HG03460 (cell line): ENCODE measurements around the gene PIK3CA.

Experiments
- ATAC-seq: cut with Tn5 transposase; IDR thresholded peaks from one replicate; pipeline ENCODE4 v1.9.1; 2021; ENCODE audit not compliant: unreplicated experiment

PIK3CA gene

GRCh38 chr3:179156775-179157174, 8.6 kb downstream of the PIK3CA start:
- ATAC-seq, result no peak

- ATAC-seq, result no peak
Observed at GRCh38 chr3:179158336-179159039, 10.3 kb downstream of the PIK3CA start.

DNA sequence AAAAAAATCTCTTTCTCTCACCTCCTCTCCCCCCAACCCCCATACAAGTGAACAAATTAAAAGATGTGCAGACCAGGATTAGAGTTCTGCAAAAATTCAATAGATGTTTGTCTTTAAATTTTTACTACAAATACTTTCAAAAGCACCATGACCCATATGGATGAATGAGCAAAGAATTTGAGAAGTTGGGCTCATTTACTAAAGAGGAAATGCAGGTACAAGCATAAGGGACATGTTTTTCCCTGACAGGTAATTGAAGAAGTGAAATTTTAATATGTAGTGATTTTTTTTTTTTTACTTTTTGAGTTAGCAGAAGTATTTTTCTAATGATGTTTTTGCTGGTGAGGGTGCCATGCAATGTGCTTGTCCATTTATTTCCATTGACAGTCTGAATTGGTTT, 15.3 kb downstream of the PIK3CA start:
- no peak for ATAC-seq

DNA sequence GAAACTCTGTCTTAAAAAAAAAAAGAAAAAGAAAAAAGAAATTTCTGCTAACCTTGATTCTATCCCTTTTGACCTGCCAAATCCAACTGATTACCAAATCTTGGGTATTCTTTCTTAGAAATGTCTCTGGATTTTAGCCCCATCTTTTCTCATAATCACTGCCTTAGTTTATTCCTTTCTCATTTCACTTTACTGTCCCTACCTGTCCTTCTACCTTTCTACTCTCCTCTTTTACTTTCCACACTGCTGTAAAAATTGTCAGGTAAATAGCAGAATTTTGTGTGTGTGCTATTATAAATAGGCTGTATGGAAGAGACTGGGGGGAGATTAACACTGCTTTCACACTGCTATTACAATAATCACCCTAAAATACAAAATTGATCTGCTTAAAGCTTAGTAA, 16.7 kb downstream of the PIK3CA start:
- no peak for ATAC-seq

GRCh38 chr3:179166561-179167201, 18.5 kb downstream of the PIK3CA start:
- ATAC-seq, result no peak

- no peak for ATAC-seq
Observed at GRCh38 chr3:179168918-179169317, 20.8 kb downstream of the PIK3CA start.

- no peak for ATAC-seq
Observed at GRCh38 chr3:179172546-179172945, 24.4 kb downstream of the PIK3CA start.

DNA sequence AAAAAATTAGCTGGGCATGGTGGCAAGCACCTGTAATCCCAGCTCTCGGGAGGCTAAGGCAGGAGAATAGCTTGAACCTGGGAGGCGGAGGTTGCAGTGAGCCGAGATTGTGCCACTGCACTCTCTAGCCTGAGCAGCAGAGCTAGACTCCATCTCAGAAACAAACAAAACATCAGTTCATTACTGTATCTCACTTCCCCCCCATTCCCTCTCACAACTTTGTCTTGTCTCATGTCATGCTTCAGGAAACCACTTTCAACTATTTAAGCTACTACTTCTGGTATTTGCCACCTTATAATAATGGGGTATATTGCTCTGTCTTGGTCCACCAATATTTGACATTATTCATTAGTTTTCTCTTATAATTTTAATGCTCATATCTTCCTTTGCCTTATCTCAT, 26.2 kb downstream of the PIK3CA start:
- ATAC-seq, result peak; percentile 70

- ATAC-seq, result peak; percentile 54
Observed at GRCh38 chr3:179174898-179175297, 26.7 kb downstream of the PIK3CA start.

GRCh38 chr3:179175358-179175757, 27.2 kb downstream of the PIK3CA start:
- no peak for ATAC-seq

DNA sequence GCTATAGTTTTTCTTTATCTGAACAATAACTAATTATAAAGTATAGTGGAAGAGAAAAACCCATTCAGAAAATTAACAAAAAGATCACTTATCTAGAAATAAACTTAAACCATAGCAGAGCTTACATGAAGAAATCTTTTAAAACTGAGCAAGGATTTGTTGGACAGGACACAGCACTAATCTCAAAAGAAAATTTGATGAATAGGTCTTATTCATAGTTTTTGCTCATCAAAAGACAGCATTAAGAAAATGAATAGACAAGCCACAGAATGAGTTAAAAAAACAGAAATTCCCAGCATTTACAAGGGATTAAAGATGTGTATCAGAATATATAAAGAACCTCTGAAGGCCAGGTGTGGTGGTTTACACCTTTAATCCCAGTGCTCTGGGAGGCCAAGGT, 29.5 kb downstream of the PIK3CA start:
- ATAC-seq, result no peak

DNA sequence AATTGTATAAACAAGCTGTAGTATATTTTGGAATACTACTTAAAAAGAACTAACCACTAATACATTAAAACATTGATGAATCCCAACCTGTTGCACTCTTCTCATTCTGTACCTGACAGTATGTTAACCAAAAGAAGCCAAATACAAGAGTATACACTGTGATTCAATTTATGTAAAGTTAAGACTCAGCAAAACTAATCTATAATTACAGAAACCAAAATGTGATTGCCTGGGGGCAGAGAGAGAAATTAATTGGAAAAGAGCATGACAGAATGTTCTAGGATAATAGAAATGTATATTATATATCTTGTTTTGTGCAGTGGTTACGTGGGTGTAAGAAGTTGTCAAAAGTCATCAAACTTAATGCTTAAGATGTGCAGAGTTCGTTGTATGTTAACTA, 31.1 kb downstream of the PIK3CA start:
- ATAC-seq, result no peak

- no peak for ATAC-seq
Observed at GRCh38 chr3:179179979-179180759, 32.0 kb downstream of the PIK3CA start.

GRCh38 chr3:179181021-179181472, 32.9 kb downstream of the PIK3CA start:
- peak; percentile 61 for ATAC-seq

- ATAC-seq, result peak; percentile 38
Observed at GRCh38 chr3:179181993-179182551, 33.9 kb downstream of the PIK3CA start.

DNA sequence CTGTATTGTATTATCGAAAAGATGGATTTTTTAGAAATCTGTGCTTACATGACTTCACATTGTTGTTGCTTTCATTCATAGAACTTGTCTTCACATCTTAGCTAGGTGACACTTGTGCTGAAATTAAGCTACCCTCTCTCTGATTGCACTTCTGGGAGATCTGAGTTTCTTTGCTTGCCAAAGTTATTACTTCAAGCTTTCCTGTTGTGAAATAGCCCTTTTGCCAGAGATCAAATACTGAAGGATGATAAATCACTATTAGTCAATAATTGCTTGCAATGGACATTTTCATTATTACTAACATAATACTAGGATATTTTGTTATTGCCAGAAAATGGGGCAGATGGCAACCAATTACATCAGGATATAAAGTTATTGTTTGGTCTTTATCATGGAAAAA, 34.7 kb downstream of the PIK3CA start:
- ATAC-seq, result no peak

DNA sequence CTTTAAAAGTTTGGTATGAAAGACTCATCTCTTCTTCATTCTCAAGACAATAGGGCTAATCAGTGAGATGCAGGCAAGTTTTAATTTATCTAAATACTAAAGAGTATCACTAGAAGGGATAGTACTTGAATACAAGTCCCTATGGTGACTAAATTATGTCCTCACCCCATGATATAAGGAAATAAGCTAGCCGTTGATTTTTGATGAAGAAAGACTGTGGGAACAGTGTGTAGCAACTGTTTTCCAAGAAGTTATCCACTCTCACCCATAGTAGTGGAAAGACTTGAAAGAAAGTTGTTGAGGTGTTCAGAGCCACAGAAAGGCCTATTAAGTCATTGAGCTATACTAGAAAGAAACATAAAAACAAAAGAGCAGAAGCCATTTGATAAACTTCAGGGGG, 36.7 kb downstream of the PIK3CA start:
- no peak for ATAC-seq

DNA sequence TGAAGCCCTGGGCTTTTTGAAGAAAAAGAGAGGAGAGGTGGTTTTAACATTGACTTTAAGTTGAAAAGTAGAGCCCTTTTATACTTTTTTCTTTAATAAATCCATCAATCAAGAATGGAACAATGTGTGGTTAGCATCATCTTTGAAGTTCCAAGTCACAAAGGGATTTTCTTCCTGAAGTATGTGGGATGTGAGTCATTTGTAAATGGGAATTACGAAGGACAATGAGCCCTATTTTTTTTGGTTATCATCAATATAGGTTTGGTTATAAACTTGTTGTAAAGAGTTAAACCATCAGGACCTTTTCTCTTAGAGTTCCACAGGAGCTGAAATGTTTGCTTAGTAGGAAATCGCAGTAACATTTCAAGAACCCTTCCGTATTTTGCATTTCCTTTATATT, 38.3 kb downstream of the PIK3CA start:
- ATAC-seq, result no peak

DNA sequence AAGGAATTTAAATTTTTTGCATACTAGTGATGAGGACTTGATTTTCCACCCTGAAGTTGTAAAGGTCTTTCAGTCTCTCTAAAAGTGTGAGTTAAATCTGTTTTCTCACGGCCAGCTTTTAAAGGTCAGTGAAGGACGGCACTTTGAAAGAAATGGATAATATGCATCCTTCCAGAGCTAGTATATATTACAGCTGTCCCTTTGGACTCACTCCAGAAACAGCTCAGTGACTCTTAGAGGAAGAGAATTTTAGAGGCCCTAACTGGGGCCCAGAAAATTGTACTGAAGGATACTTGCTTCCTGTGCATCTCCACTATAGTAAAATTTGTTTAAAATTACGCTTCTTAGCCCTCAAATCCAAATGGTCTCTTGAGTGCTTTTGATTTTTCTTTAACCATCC, 41.6 kb downstream of the PIK3CA start:
- ATAC-seq, result no peak

DNA sequence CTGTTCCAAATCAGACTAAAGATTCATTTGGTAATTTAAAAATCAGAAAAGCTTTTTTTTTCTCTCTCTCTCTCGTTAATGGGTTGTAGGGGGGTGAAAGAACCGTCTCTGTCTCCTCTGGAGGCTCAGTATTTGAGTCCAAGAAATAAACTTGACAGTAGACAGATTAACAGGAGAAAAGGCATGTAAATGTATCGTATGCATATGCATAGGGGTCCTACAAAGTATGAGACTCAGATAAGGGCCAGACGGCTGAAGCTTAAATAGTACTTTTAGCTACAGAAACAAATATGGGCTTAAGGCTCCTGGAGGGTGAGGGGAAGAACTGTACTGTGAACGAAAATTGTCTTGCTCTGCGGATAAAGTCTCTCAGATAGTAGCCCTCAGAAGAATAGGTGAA, 42.4 kb downstream of the PIK3CA start:
- ATAC-seq, result no peak

GRCh38 chr3:179192542-179192941, 44.4 kb downstream of the PIK3CA start:
- ATAC-seq, result no peak

DNA sequence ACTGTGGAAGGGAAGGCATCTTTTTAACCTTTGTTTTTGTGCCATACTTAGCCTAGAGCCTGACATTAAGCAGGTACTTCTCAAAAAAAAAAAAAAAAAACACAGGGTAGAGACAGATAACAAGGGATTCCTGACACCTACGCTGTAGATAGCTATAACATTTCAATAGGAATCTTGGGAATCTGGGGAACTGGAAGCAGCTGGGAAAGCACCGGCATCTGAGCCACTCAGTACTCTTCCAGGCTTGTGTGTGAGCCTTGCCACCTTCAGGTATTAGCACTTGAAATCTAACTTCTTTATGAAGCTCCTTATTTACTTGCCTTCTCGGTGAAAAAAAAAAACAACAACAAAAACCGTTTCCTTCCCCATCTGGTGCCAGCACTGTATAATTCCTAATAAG, 46.8 kb downstream of the PIK3CA start:
- no peak for ATAC-seq
